Tongue (tissue), 2 donors: ENCODE measurements around the gene DNAH11. TPM values are rescaled to one million over a fixed set of nuclear protein-coding genes. Genes with fewer than 3 reads are reported as not detected.

Source experiments
- DNase-seq: peaks from one replicate; pipeline ENCODE4 v3.0.0-alpha.2; 2015
- total RNA-seq: library from RNA; depleted of rRNA; stranded (reverse); fragments of >200 nt; gene quantifications from one replicate; pipeline ENCODE4 v1.2.3, GENCODE V29; 2014

Gene DNAH11
- total RNA-seq, 1 donor from 2014 or later = 1.8 TPM

GRCh38 chr7:21548491-21548890 is 5.7 kb downstream of the DNAH11 start:
- no peak for DNase-seq

GRCh38 chr7:21550076-21550475 is 7.2 kb downstream of the DNAH11 start:
- DNase-seq = no peak

- DNase-seq = no peak
These were observed 8.1 kb downstream of the DNAH11 start for GRCh38 chr7:21550821-21551531.

GRCh38 chr7:21562385-21562784 is 19.5 kb downstream of the DNAH11 start:
- DNase-seq = no peak

GRCh38 chr7:21565614-21566013 is 22.8 kb downstream of the DNAH11 start:
- DNase-seq = no peak

GRCh38 chr7:21566094-21566493 is 23.3 kb downstream of the DNAH11 start:
- DNase-seq = no peak

- DNase-seq = no peak
These were observed 25.9 kb downstream of the DNAH11 start for GRCh38 chr7:21568762-21569161.

- DNase-seq = no peak
These were observed 29.8 kb downstream of the DNAH11 start for GRCh38 chr7:21572331-21573313.

- DNase-seq = no peak
These were observed 36.7 kb downstream of the DNAH11 start for GRCh38 chr7:21579341-21580072.

GRCh38 chr7:21580073-21580521 is 37.3 kb downstream of the DNAH11 start:
- DNase-seq = peak; percentile 17

- DNase-seq = no peak
These were observed 42.4 kb downstream of the DNAH11 start for GRCh38 chr7:21585070-21585724.

GRCh38 chr7:21587139-21587784 is 44.4 kb downstream of the DNAH11 start:
- DNase-seq = no peak

- DNase-seq = no peak
These were observed 54.0 kb downstream of the DNAH11 start for GRCh38 chr7:21596801-21597200.

- no peak for DNase-seq
These were observed 60.6 kb downstream of the DNAH11 start for GRCh38 chr7:21603462-21603861.

- DNase-seq = no peak
These were observed 61.3 kb downstream of the DNAH11 start for GRCh38 chr7:21603972-21604749.

GRCh38 chr7:21605008-21605585 is 62.3 kb downstream of the DNAH11 start:
- no peak for DNase-seq

GRCh38 chr7:21608465-21608864 is 65.6 kb downstream of the DNAH11 start:
- no peak for DNase-seq

- no peak for DNase-seq
These were observed 68.3 kb downstream of the DNAH11 start for GRCh38 chr7:21611129-21611528.

GRCh38 chr7:21616091-21616490 is 73.3 kb downstream of the DNAH11 start:
- DNase-seq = no peak

- DNase-seq = no peak
These were observed 74.1 kb downstream of the DNAH11 start for GRCh38 chr7:21616796-21617436.
